ENCODE results near the gene PRAMEF1. TPM values are rescaled to one million over a fixed set of nuclear protein-coding genes. Genes with fewer than 3 reads are reported as not detected.

Gene PRAMEF1
- total RNA-seq, 1 experiment from 2014 or later, result not detected

DNA sequence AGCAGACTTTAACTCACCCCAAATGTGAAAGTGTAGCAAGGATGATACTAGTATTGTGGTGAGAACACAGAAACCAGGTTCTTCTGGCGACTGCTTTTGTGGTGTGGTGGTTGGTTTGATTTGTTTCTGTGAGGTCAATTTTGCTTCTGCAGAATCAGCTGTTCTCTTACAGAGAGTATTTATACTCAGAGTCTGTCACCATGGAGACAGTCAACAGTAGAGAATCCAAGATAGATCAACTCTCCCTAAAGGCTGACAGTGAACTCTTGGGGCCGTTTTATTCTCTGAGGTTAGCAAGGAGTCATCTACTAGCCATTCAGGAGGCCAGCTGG, 45.2 kb upstream of the PRAMEF1 start, which contains the start of gene CFAP107 (continued):
- TF ChIP-seq RORB (CRISPR knock-in tag; IDR thresholded peaks at IDR 0.05), result no peak
- no peak for TF ChIP-seq CBFB (CRISPR knock-in tag; IDR thresholded peaks at IDR 0.05; ENCODE audit: low read depth)
- TF ChIP-seq, protein P1, sequence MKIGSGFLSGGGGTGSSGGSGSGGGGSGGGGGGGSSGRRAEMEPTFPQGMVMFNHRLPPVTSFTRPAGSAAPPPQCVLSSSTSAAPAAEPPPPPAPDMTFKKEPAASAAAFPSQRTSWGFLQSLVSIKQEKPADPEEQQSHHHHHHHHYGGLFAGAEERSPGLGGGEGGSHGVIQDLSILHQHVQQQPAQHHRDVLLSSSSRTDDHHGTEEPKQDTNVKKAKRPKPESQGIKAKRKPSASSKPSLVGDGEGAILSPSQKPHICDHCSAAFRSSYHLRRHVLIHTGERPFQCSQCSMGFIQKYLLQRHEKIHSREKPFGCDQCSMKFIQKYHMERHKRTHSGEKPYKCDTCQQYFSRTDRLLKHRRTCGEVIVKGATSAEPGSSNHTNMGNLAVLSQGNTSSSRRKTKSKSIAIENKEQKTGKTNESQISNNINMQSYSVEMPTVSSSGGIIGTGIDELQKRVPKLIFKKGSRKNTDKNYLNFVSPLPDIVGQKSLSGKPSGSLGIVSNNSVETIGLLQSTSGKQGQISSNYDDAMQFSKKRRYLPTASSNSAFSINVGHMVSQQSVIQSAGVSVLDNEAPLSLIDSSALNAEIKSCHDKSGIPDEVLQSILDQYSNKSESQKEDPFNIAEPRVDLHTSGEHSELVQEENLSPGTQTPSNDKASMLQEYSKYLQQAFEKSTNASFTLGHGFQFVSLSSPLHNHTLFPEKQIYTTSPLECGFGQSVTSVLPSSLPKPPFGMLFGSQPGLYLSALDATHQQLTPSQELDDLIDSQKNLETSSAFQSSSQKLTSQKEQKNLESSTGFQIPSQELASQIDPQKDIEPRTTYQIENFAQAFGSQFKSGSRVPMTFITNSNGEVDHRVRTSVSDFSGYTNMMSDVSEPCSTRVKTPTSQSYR (CRISPR knock-in tag; IDR thresholded peaks at IDR 0.05), result no peak
- TF ChIP-seq, protein P2, sequence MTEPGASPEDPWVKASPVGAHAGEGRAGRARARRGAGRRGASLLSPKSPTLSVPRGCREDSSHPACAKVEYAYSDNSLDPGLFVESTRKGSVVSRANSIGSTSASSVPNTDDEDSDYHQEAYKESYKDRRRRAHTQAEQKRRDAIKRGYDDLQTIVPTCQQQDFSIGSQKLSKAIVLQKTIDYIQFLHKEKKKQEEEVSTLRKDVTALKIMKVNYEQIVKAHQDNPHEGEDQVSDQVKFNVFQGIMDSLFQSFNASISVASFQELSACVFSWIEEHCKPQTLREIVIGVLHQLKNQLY (CRISPR knock-in tag; IDR thresholded peaks at IDR 0.05), result no peak

DNA sequence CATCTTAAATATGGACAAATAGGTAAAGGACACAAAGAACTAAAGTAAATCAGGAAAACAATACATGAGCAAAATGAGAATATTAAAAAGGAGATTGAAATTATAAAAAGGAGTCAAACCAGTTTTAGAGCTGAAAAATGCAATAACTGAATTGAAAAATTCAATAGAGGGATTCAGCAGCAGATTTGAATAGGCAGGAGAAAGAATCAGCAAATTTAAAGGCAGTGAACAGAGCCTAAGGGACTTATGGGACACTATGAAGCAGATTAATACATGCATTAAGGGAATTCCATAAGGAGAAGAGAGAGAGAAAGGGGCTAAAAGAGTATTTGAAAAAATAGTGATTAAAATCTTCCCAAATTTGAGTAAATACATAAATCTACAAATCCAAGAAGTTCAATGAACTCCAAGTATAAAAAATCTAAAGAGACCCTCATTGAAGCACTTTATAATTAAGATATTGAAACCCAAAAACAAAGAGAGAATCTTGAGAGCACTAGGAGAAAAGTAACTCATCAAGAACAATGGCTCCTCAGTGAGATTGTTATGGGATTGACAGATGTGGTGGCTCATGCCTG, 42.3 kb upstream of the PRAMEF1 start:
- H3K4me3 Mint-ChIP-seq, result no peak overlapping the region
- CTCF ChIA-PET, result no interaction called here
- DNase-seq (ENCODE audit: low spot score), result no peak
- H3K4me1 Mint-ChIP-seq, result peaks cover 5% of the 10 kb centered on the region; the same call in 1 of the 2 replicates
- 0 out of 2 replicates have a peak, but pooled peaks cover 8% of the 10 kb centered on the region for H3K36me3 Mint-ChIP-seq
- TF ChIP-seq, protein P3, sequence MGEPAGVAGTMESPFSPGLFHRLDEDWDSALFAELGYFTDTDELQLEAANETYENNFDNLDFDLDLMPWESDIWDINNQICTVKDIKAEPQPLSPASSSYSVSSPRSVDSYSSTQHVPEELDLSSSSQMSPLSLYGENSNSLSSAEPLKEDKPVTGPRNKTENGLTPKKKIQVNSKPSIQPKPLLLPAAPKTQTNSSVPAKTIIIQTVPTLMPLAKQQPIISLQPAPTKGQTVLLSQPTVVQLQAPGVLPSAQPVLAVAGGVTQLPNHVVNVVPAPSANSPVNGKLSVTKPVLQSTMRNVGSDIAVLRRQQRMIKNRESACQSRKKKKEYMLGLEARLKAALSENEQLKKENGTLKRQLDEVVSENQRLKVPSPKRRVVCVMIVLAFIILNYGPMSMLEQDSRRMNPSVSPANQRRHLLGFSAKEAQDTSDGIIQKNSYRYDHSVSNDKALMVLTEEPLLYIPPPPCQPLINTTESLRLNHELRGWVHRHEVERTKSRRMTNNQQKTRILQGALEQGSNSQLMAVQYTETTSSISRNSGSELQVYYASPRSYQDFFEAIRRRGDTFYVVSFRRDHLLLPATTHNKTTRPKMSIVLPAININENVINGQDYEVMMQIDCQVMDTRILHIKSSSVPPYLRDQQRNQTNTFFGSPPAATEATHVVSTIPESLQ (CRISPR knock-in tag; IDR thresholded peaks at IDR 0.05), result no peak
- no peak overlapping the region for H3K27ac Mint-ChIP-seq
- H3K27me3 Mint-ChIP-seq (ENCODE audit: low read depth), result no peaks in the 10 kb centered on the region; the same call in 1 of the 2 replicates
- POLR2A ChIA-PET, result no interaction called here
- peaks cover 12% of the 10 kb centered on the region for H3K9me3 Mint-ChIP-seq
- no peak for ATAC-seq

- no peak for DNase-seq (ENCODE audit: low spot score)
- Mint-ChIP-seq H3K9me3 (no peaks in the 10 kb centered on the region), H3K4me3 (no peak overlapping the region), H3K27ac (no peak overlapping the region), H3K4me1 (peaks cover 9% of the 10 kb centered on the region; the same call in 1 of the 2 replicates), H3K27me3 (ENCODE audit: low read depth) (no peaks in the 10 kb centered on the region; the same call in 1 of the 2 replicates), H3K36me3 (no peaks in the 10 kb centered on the region)
- POLR2A ChIA-PET, result no interaction called here
- CTCF ChIA-PET, result no interaction called here
- ATAC-seq, result no peak
- TF ChIP-seq ZBTB21 (CRISPR knock-in tag; IDR thresholded peaks at IDR 0.05; ENCODE audit: borderline replicate concordance), result no peak
- TF ChIP-seq, protein P4, sequence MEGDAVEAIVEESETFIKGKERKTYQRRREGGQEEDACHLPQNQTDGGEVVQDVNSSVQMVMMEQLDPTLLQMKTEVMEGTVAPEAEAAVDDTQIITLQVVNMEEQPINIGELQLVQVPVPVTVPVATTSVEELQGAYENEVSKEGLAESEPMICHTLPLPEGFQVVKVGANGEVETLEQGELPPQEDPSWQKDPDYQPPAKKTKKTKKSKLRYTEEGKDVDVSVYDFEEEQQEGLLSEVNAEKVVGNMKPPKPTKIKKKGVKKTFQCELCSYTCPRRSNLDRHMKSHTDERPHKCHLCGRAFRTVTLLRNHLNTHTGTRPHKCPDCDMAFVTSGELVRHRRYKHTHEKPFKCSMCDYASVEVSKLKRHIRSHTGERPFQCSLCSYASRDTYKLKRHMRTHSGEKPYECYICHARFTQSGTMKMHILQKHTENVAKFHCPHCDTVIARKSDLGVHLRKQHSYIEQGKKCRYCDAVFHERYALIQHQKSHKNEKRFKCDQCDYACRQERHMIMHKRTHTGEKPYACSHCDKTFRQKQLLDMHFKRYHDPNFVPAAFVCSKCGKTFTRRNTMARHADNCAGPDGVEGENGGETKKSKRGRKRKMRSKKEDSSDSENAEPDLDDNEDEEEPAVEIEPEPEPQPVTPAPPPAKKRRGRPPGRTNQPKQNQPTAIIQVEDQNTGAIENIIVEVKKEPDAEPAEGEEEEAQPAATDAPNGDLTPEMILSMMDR (IDR thresholded peaks at IDR 0.05), result no peak
- no peak for TF ChIP-seq ZNF232 (CRISPR knock-in tag; IDR thresholded peaks at IDR 0.05)
- no peak for TF ChIP-seq HMGXB4 (CRISPR knock-in tag; IDR thresholded peaks at IDR 0.05)
- no peak for TF ChIP-seq MYBL2 (CRISPR knock-in tag; IDR thresholded peaks at IDR 0.05)
- TF ChIP-seq FOXP1 (CRISPR knock-in tag; IDR thresholded peaks at IDR 0.05; ENCODE audit: borderline replicate concordance), result no peak
- no peak for TF ChIP-seq ZNF396 (CRISPR knock-in tag; IDR thresholded peaks at IDR 0.05; ENCODE audit: borderline replicate concordance)
- TF ChIP-seq, protein P5, sequence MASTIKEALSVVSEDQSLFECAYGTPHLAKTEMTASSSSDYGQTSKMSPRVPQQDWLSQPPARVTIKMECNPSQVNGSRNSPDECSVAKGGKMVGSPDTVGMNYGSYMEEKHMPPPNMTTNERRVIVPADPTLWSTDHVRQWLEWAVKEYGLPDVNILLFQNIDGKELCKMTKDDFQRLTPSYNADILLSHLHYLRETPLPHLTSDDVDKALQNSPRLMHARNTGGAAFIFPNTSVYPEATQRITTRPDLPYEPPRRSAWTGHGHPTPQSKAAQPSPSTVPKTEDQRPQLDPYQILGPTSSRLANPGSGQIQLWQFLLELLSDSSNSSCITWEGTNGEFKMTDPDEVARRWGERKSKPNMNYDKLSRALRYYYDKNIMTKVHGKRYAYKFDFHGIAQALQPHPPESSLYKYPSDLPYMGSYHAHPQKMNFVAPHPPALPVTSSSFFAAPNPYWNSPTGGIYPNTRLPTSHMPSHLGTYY (CRISPR knock-in tag; IDR thresholded peaks at IDR 0.05), result no peak
- TF ChIP-seq MXD4 (CRISPR knock-in tag; IDR thresholded peaks at IDR 0.05; ENCODE audit: borderline replicate concordance), result no peak
- TF ChIP-seq, protein P1 (CRISPR knock-in tag; IDR thresholded peaks at IDR 0.05), result no peak
- TF ChIP-seq SP1 (CRISPR knock-in tag; conservative IDR thresholded peaks at IDR 0.05), result no peak
Observed at GRCh38 chr1:12754738-12755137, 36.5 kb upstream of the PRAMEF1 start.

All from WTC11 (cell line).